Erythroblast (primary cell): Measurements from ENCODE around the gene DDIT4L.

Experiments
- DNase-seq, 2 experiments: peaks; one replicate each; lab custom pipeline; 2025; lab: John Stamatoyannopoulos, UW
- GATA1 ChIP-seq: IDR thresholded peaks from 2 replicates; pipeline ENCODE4 v1.6.1; 2011; ENCODE audit warnings: low read depth, mild to moderate bottlenecking, control low read depth, low read length, moderate library complexity
- POLR2A ChIP-seq: IDR thresholded peaks from 2 replicates; pipeline ENCODE4 v1.6.1; 2011; ENCODE audit warnings: mild to moderate bottlenecking, low read length

Gene DDIT4L

GRCh38 chr4:100177855-100178254 lies 12.4 kb downstream of the DDIT4L start:
- no peak for DNase-seq
- TF ChIP-seq POLR2A (no peak), GATA1 (no peak)

DNA sequence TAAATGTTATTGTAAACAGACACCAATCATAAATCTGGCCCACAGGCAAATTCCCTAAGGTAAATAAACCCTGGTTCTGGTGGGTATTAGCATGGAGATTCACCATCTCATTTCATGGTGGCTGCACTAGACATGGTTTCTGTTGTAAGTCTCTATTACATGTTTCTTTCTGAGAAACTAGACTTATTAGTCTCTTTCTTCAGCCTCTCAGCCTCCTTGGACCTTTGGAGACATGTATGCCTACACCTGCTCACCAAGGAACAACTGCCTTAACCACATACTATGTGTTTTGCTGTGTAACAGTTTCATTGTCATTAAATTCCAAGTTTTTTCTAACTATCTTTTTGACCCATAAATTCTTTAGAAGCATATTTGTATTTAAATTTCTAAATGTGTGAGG lies 13.1 kb downstream of the DDIT4L start:
- TF ChIP-seq POLR2A (no peak), GATA1 (no peak)
- DNase-seq: no peak

DNA sequence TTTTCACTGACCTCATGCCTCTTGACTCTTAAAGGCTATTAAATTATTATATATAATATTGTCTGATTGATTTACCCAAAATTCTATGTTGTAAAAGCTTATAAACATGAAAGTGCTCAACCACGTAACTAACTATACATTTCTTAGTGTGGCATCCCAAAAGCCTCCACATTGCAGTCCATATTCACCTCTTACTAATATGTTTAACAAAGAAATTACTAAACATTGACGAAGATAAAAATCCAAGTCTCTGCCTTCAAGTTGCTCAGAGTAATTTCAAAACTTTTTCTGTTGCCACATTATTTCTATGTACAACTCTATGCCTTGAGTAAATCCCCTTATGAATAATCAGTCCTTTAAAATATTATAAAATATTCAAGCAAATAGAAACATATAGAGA lies 14.4 kb downstream of the DDIT4L start:
- TF ChIP-seq POLR2A (no peak), GATA1 (no peak)
- DNase-seq: no peak

GRCh38 chr4:100174985-100175383 lies 15.3 kb downstream of the DDIT4L start:
- DNase-seq: no peak
- no peak for TF ChIP-seq GATA1
- no peak for TF ChIP-seq POLR2A

- TF ChIP-seq POLR2A: no peak
- TF ChIP-seq GATA1: no peak
- no peak for DNase-seq
Observed at GRCh38 chr4:100170986-100171385, 19.3 kb downstream of the DDIT4L start.

- TF ChIP-seq GATA1 (no peak), POLR2A (no peak)
- no peak for DNase-seq
Observed at GRCh38 chr4:100169491-100170485, 20.5 kb downstream of the DDIT4L start.

DNA sequence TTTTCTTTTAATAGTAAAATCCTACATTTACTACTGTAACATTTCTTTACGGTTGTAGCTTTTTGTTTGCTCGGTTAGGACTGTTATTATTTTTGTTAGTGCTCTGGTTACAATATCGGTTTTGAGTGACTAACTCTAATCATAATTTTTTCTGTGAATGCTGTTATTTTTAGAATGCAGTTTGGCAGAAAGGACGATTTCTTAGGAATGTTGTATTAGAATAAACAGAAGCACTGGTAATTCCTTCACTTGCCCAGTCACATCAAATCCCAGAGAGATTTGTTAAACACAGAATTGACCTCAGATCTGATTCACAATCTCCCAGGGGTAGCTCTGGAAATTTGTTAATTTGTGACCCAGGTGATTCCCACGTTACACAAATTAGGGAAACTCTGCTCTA lies 21.7 kb downstream of the DDIT4L start:
- no peak for DNase-seq
- no peak for TF ChIP-seq GATA1
- no peak for TF ChIP-seq POLR2A

- TF ChIP-seq POLR2A: no peak
- TF ChIP-seq GATA1: no peak
- DNase-seq: no peak
Observed at GRCh38 chr4:100166297-100167039, 23.8 kb downstream of the DDIT4L start.

- DNase-seq: no peak
- TF ChIP-seq POLR2A: no peak
- TF ChIP-seq GATA1: no peak
Observed at GRCh38 chr4:100165809-100166208, 24.5 kb downstream of the DDIT4L start.

DNA sequence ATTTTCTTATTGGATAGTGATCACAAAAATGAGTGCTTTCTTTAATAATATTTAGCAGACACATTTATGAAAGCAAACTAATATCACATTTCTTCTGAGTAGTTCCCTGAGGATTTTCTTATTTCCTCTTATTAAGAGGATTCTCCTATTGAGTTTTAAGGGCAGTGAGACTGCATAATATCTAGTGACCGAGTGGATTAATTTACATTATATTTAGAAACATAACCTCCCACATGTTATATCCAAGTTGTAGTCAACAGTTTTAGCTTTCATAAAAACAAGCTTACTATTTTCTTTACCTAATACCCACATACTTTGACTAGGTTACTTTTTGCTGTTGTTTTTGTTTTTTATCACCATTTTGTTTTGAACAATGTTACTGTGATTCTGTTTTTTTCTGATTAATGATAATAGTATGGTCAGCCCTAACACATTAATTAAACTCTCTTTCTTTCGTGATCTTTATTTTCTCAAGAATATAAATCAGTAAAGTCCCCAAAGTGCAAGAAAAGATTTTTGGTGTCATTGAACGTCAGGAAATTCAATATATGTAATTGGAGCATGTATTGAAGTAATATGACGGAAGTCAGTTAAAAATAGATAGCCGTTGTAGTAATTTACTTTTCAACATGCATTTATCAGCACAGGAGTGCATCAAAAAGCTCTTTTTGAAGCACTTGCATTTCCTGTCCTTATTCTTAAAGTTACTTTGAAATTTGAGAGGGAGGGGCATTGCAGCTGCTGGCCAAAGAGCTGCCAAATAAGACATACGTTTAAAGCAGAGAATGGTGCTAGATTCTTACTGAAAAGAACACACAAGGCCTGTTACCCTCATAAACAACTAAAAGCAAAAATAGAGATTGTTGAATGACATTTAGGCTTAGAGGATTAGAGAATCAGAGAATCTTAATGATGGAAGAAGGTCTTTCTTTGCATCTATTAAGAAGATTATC lies 25.2 kb downstream of the DDIT4L start:
- no peak for DNase-seq
- no peak for TF ChIP-seq POLR2A

GRCh38 chr4:100162027-100162685 lies 28.1 kb downstream of the DDIT4L start:
- TF ChIP-seq POLR2A (no peak), GATA1 (no peak)

GRCh38 chr4:100149190-100149589 lies 41.1 kb downstream of the DDIT4L start:
- no peak for DNase-seq

More at GRCh38 chr4:100162027-100162685, 28.1 kb downstream of the DDIT4L start:
- no peak for DNase-seq

GRCh38 chr4:100147684-100148083 lies 42.6 kb downstream of the DDIT4L start:
- TF ChIP-seq POLR2A (no peak), GATA1 (no peak)
- no peak for DNase-seq

More at GRCh38 chr4:100149190-100149589, 41.1 kb downstream of the DDIT4L start:
- no peak for TF ChIP-seq GATA1
- no peak for TF ChIP-seq POLR2A
